Heart left ventricle (tissue), 16 donors: Measurements from ENCODE around the gene LRMDA. TPM values are rescaled to one million over a fixed set of nuclear protein-coding genes. Genes with fewer than 3 reads are reported as not detected.

Experiments
- ATAC-seq, 4 donors: fragments of 200-7000 bp; cut with Tn5 transposase; one replicate each; pipeline ENCODE4 v1.9.1; 2020 to 2022; ENCODE audit warnings: moderate library complexity in 4 of 4, mild to moderate bottlenecking in 3 of 4, moderate number of reproducible peaks in 1 of 4
- DNase-seq, 5 donors: peaks; one replicate each; pipeline ENCODE4 v3.0.0-alpha.2; 2020
- H3K27ac ChIP-seq, 12 donors: fragments of 200-600 bp; sonication (generic) in 4 of 12; one replicate each; pipeline versions ENCODE4 v1.5.0 to v1.8.0; 2016 to 2022; ENCODE audit warnings: mild to moderate bottlenecking in 2 of 12
- H3K27me3 ChIP-seq, 9 donors: fragments of 200-600 bp; sonication (generic) in 2 of 9; one replicate each; pipeline versions ENCODE4 v1.5.1 to v1.8.0; 2016 to 2022; ENCODE audit warnings: mild to moderate bottlenecking in 3 of 9
- H3K36me3 ChIP-seq, 9 donors: fragments of 200-600 bp; sonication (generic) in 2 of 9; one replicate each; pipeline versions ENCODE4 v1.5.0 to v1.8.0; 2018 to 2022; ENCODE audit warnings: mild to moderate bottlenecking in 2 of 9
- H3K4me1 ChIP-seq, 12 donors: fragments of 200-600 bp; sonication (generic) in 4 of 12; one replicate each; pipeline versions ENCODE4 v1.5.0 to v1.8.0; 2016 to 2022; ENCODE audit warnings: mild to moderate bottlenecking in 3 of 12
- H3K4me3 ChIP-seq, 12 donors: fragments of 200-600 bp; sonication (generic) in 4 of 12; one replicate each; pipeline versions ENCODE4 v1.5.0 to v1.8.0; 2017 to 2022; ENCODE audit warnings: mild to moderate bottlenecking in 9 of 12, moderate library complexity in 4 of 12
- H3K9me3 ChIP-seq, 12 donors: fragments of 200-600 bp; sonication (generic) in 4 of 12; one replicate each; pipeline versions ENCODE4 v1.5.0 to v1.8.0; 2016 to 2022; ENCODE audit warnings: mild to moderate bottlenecking in 1 of 12
- CTCF ChIP-seq, 12 donors: fragments of 200-600 bp; sonication (generic) in 4 of 12; IDR thresholded peaks; one replicate each; pipeline versions ENCODE4 v1.5.0 to v1.8.0; 2018 to 2022; ENCODE audit warnings: antibody characterized with exemption in 12 of 12, mild to moderate bottlenecking in 5 of 12
- POLR2A ChIP-seq, 2 donors: fragments of 450-650 bp; IDR thresholded peaks; one replicate each; pipeline ENCODE4 v1.6.1; 2017; ENCODE audit warnings: antibody characterized with exemption in 2 of 2, mild to moderate bottlenecking in 2 of 2, moderate library complexity in 2 of 2
- WGBS, 4 donors: extraction: QIAGEN DNeasy Blood & Tissue Kit in 2 of 4; methylation state at CpG; one replicate each; pipeline versions ENCODE4 v1.1.5 to v1.1.7; 2013 to 2018; 5-methylcytosine and 5-hydroxymethylcytosine counted together
- intact Hi-C, 10 donors: fragments of 100-400 bp; cut with DNase I; formaldehyde crosslinking; loops; one replicate each; pipeline versions ENCODE4 v1.11.1 to v1.14.2; 2022
- polyA plus RNA-seq, 2 donors: library from polyadenylated mRNA; stranded (reverse); fragments of 200-250 nt; gene quantifications; one replicate each; pipeline ENCODE4 v1.2.3, GENCODE V29; 2013
- total RNA-seq, 9 donors: library from RNA; depleted of rRNA in 2 of 9; stranded (reverse); fragments of >200 nt in 2 of 9; fragmentation: NEBNext Ultra II Directional in 3 of 9; extraction: Animal tissue kit (Norgen Biotek cat#: 25700) in 3 of 9; gene quantifications; one replicate each; pipeline versions ENCODE4 v1.1.0 to v1.2.4, GENCODE V29; 2016 to 2023
- donor health status: ischemic (EF 13 %, LVEDD 7.1; RV severe dilation, severe dysfunction).
- donor health status: healthy with polysubstance abuse.
- donor health status: DM: no; HTN: yes; CAD: no.
- donor health status: DM: no; HTN: no; CAD: no.
- donor health status: ischemic (EF 25% LVEDD 6.9; RV normal size, moderate dysfunction).
- donor health status: ischemic (EF 25% LVEDD 5.7; RV mildly dilated, moderate dysfunction).
- donor health status: healthy.
- donor health status: DM: yes; HTN: yes; CAD: no.
- donor health status: ischemic (EF 35%, LVEDD 5.7; RV mildly dilated, moderate dysfunction).
- donor health status: nonischemic (EF 11% LVEDD 7.7; RV severe dilation, severe dysfunction).
- donor health status: DM: yes; HTN: yes; CAD: no.
- donor health status: PGD.
- donor health status: ischemic (EF 29% LVEDD 5.4; RV normal size, mild dysfunction).
- donor health status: nonischemic (EF 23%, LVEDD 6.1; RV moderate dilation, normal function).

LRMDA gene
- total and polyA plus RNA-seq, 11 donors, result 2.4 to 34.4 (median 14.9) TPM

- ATAC-seq (no peak), DNase-seq (no peak)
- H3K27ac ChIP-seq, result no peak overlapping the region
- no peaks in the 10 kb centered on the region for H3K27me3 ChIP-seq
- intact Hi-C loops, result no loop called here
- no peaks in the 10 kb centered on the region for H3K9me3 ChIP-seq
- WGBS, 4 donors, result 65 to 73% (median 72%) methylated on average over 7 of the region's 7 CpGs
- H3K36me3 ChIP-seq, result no peaks in the 10 kb centered on the region
- H3K4me1 ChIP-seq, result peaks cover 0 to 14% (median 0%) of the 10 kb centered on the region in 12 donors
- TF ChIP-seq CTCF (IDR thresholded peaks at IDR 0.05) (no peak), POLR2A (IDR thresholded peaks at IDR 0.05) (no peak)
- H3K4me3 ChIP-seq, result no peak overlapping the region
These were observed 536.1 kb downstream of the LRMDA start for GRCh38 chr10:75967491-75967890.

GRCh38 chr10:75969031-75969430 lies 537.6 kb downstream of the LRMDA start:
- Histone ChIP-seq H3K36me3 (no peaks in the 10 kb centered on the region), H3K4me3 (no peak overlapping the region), H3K27ac (no peak overlapping the region), H3K27me3 (no peaks in the 10 kb centered on the region), H3K9me3 (no peaks in the 10 kb centered on the region), H3K4me1 (peaks cover 0 to 21% (median 6%) of the 10 kb centered on the region in 12 donors)
- ATAC-seq, result no peak
- intact Hi-C loops, result no loop called here
- no peak for DNase-seq
- 78 to 90% (median 82%) methylated on average over 2 of the region's 2 CpGs for WGBS, 4 donors
- no peak for TF ChIP-seq POLR2A (IDR thresholded peaks at IDR 0.05)

GRCh38 chr10:75971402-75972211 lies 540.2 kb downstream of the LRMDA start:
- H3K36me3 ChIP-seq, result no peaks in the 10 kb centered on the region
- H3K27me3 ChIP-seq, result no peaks in the 10 kb centered on the region
- ATAC-seq, result peak; percentile 33 to 84 (median 50)
- peak overlapping the region in 9 of 12 donors; percentile 3 to 71 (median 41) for H3K27ac ChIP-seq
- H3K9me3 ChIP-seq, result no peaks in the 10 kb centered on the region
- H3K4me3 ChIP-seq, result no peak overlapping the region
- intact Hi-C loops, result no loop called here
- peaks cover 0 to 21% (median 6%) of the 10 kb centered on the region in 12 donors for H3K4me1 ChIP-seq
- 70 to 85% (median 77%) methylated on average over 4 of the region's 4 CpGs for WGBS, 4 donors
- no peak for TF ChIP-seq CTCF (IDR thresholded peaks at IDR 0.05)
- no peak for TF ChIP-seq POLR2A (IDR thresholded peaks at IDR 0.05)
- no peak for DNase-seq

- TF ChIP-seq CTCF (IDR thresholded peaks at IDR 0.05) (no peak), POLR2A (IDR thresholded peaks at IDR 0.05) (no peak)
- DNase-seq (no peak), ATAC-seq (peak in 3 of 4 donors; percentile 38 to 60 (median 57))
- Histone ChIP-seq H3K9me3 (no peaks in the 10 kb centered on the region), H3K4me1 (peaks cover 0 to 21% (median 6%) of the 10 kb centered on the region in 12 donors), H3K36me3 (no peaks in the 10 kb centered on the region), H3K27ac (peak overlapping the region in 8 of 12 donors; percentile 3 to 70 (median 38)), H3K27me3 (no peaks in the 10 kb centered on the region), H3K4me3 (no peak overlapping the region)
- WGBS, 4 donors, result 49 to 60% (median 51%) methylated on average over 6 of the region's 6 CpGs
- intact Hi-C loops, result no loop called here
These were observed 541.3 kb downstream of the LRMDA start for GRCh38 chr10:75972491-75973276.
